Kidney (tissue), 14 donors: Measurements from ENCODE around the gene ARHGDIA. TPM values are rescaled to one million over a fixed set of nuclear protein-coding genes. Genes with fewer than 3 reads are reported as not detected.

Source experiments
- DNase-seq, 5 donors: peaks; one replicate each; pipeline ENCODE4 v3.0.0-alpha.2; 2013 to 2020
- FAIRE-seq: peaks from 2 replicates; lab custom pipeline; 2012; peaks lifted over from hg19 to GRCh38; lab: Jason Lieb, UNC
- H3K27ac ChIP-seq, 2 donors: one replicate each; pipeline ENCODE4 v1.7.0; 2013; ENCODE audit warnings: low read depth in 2 of 2, low read length in 2 of 2, inconsistent platforms in 1 of 2
- H3K27me3 ChIP-seq: one replicate; pipeline ENCODE4 v1.7.1; 2013; ENCODE audit warnings: low read length, inconsistent platforms; ENCODE audit not compliant: control insufficient read depth, insufficient read depth
- H3K36me3 ChIP-seq, 3 donors: one replicate each; pipeline versions ENCODE4 v1.7.0 to v1.7.1; 2013; ENCODE audit warnings: low read length in 3 of 3, control low read depth in 1 of 3, inconsistent platforms in 1 of 3; ENCODE audit not compliant: insufficient read depth in 3 of 3, control insufficient read depth in 2 of 3
- H3K4me1 ChIP-seq, 3 donors: one replicate each; pipeline versions ENCODE4 v1.7.0 to v1.7.1; 2013; ENCODE audit warnings: low read length in 3 of 3, inconsistent platforms in 1 of 3, low read depth in 1 of 3; ENCODE audit not compliant: control insufficient read depth in 2 of 3, insufficient read depth in 2 of 3
- H3K4me3 ChIP-seq, 3 donors: one replicate each; pipeline versions ENCODE4 v1.7.0 to v1.8.1; 2013; ENCODE audit warnings: low read length in 3 of 3, control low read depth in 1 of 3, inconsistent platforms in 1 of 3
- H3K9ac ChIP-seq, 3 donors: one replicate each; pipeline versions ENCODE4 v1.7.0 to v1.7.1; 2013; ENCODE audit warnings: low read length in 3 of 3, control low read depth in 1 of 3, inconsistent platforms in 1 of 3
- H3K9me3 ChIP-seq, 3 donors: one replicate each; pipeline versions ENCODE4 v1.7.0 to v1.7.1; 2013; ENCODE audit warnings: low read length in 3 of 3, control low read depth in 1 of 3, inconsistent platforms in 1 of 3; ENCODE audit not compliant: control insufficient read depth in 2 of 3, insufficient read depth in 1 of 3
- intact Hi-C: fragments of 100-400 bp; cut with DNase I; formaldehyde crosslinking; loops from one replicate; pipeline ENCODE4 v1.11.1; 2022
- polyA plus RNA-seq: library from polyadenylated mRNA; stranded (reverse); fragments of 350-450 nt; fragmentation: Illumina TruSeq; extraction: RNeasy Lipid Tissue Mini Kit (QIAGEN cat#74804); gene quantifications from one replicate; pipeline ENCODE4 v1.2.3, GENCODE V29; 2014; ENCODE audit warnings: low read depth, low replicate concordance; ENCODE audit not compliant: insufficient read depth
- total RNA-seq: library from RNA; stranded (reverse); fragmentation: NEBNext Ultra II Directional; extraction: Animal tissue kit (Norgen Biotek cat#: 25700); gene quantifications from one replicate; pipeline ENCODE4 v1.2.1, GENCODE V29; 2021
- TF ChIP-seq, protein P1 (sequence below): IDR thresholded peaks from 3 replicates; pipeline ENCODE4 v1.5.1; 2012; ENCODE audit warnings: mild to moderate bottlenecking, moderate library complexity, borderline replicate concordance; ENCODE audit not compliant: insufficient read depth; ENCODE audit errors: extremely low read depth
- donor health status: control.
- donor health status: control.
- donor health status: control.
- donor health status: control.
- donor health status: control.
- donor health status: DM: yes; HTN: yes; CAD: no.
- donor health status: Normal renal cell carcinoma (clear cell type).

The ARHGDIA gene
- total and polyA plus RNA-seq, 2 donors from 2014 or later = 424 to 453 TPM

DNA sequence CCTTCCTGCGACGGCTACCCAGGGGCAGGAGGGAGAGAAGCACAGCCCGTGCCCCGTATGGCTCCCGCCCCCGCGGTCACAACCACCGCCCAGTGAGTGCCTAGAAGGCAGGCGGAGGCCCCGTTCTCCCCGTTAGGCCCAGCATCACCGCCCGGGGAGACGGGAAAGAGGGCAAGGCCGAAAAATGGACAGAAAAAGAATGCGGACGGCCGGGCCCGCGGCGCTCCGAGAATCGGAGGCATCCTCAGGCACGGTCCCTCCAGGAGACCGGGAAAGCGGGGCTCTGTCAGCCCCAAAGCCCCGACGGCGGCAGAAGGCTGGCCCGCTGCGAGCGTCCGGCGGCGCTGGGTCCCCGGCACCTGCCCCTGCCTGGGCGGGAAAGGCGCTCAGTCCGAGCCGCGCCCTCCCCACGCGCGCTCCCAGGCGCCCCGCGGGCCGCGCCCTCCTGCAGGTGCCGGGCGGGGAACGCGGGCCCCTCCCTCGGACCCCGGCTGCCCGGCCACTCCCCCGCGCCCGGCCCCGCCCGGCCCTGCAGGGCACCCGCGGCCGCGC, 38.5 kb downstream of the ARHGDIA start:
- DNase-seq (peak in 2 of 5 donors; percentile 27 to 45), FAIRE-seq (no peak)
- Histone ChIP-seq H3K27ac (peak overlapping the region; percentile 83 to 85), H3K9ac (peak overlapping the region; percentile 45 to 64 (median 56)), H3K36me3 (no peaks in the 10 kb centered on the region), H3K4me3 (peak overlapping the region; percentile 63 to 67 (median 65)), H3K27me3 (no peaks in the 10 kb centered on the region), H3K4me1 (peaks cover 0 to 22% (median 4%) of the 10 kb centered on the region in 3 donors), H3K9me3 (no peaks in the 10 kb centered on the region)
- intact Hi-C loops = no loop called here
- TF ChIP-seq, protein P1, sequence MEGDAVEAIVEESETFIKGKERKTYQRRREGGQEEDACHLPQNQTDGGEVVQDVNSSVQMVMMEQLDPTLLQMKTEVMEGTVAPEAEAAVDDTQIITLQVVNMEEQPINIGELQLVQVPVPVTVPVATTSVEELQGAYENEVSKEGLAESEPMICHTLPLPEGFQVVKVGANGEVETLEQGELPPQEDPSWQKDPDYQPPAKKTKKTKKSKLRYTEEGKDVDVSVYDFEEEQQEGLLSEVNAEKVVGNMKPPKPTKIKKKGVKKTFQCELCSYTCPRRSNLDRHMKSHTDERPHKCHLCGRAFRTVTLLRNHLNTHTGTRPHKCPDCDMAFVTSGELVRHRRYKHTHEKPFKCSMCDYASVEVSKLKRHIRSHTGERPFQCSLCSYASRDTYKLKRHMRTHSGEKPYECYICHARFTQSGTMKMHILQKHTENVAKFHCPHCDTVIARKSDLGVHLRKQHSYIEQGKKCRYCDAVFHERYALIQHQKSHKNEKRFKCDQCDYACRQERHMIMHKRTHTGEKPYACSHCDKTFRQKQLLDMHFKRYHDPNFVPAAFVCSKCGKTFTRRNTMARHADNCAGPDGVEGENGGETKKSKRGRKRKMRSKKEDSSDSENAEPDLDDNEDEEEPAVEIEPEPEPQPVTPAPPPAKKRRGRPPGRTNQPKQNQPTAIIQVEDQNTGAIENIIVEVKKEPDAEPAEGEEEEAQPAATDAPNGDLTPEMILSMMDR = no peak

DNA sequence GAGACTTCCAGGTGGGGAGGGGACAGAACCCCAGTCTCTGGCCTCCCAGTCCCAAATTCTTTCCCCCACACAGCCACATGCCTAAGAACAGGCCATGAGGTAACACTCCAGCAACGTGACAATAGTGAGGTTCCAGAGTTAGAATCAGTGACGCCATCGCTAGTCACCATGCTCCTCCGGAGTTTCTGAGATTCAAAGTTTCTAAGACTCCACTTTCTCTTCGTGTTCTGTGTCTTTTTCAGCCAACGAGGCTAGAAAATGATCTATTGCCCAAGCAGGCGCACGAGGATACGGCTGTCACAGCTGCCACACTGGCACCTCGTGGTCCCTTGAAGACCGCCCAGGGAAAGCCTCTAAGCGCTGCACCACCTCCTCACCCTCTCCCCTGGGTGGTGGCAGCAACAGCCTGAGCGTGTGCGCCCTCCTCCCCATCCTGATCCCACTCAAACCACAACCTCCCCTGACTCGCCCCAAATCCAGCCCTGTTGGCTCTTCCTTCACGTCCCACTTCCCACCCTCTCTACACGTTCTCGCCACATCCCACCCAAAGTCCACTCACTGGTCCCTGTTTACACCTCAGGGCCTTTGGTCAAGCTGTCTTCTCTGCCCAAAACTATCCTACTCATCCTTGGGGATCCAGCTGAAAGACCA, 39.1 kb downstream of the ARHGDIA start:
- no peaks in the 10 kb centered on the region for H3K27me3 ChIP-seq
- H3K27ac ChIP-seq = peak overlapping the region; percentile 83 to 85
- H3K36me3 ChIP-seq = no peaks in the 10 kb centered on the region
- H3K4me1 ChIP-seq = peaks cover 0 to 22% (median 4%) of the 10 kb centered on the region in 3 donors
- TF ChIP-seq, protein P1 = no peak
- FAIRE-seq = no peak
- H3K4me3 ChIP-seq = peak overlapping the region; percentile 63 to 67 (median 65)
- no peaks in the 10 kb centered on the region for H3K9me3 ChIP-seq
- peak overlapping the region; percentile 45 to 64 (median 56) for H3K9ac ChIP-seq
- intact Hi-C loops = no loop called here
- DNase-seq = peak in 1 of 5 donors; percentile 81

- DNase-seq (no peak), FAIRE-seq (no peak)
- H3K27me3 ChIP-seq = no peaks in the 10 kb centered on the region
- peaks cover 0 to 22% (median 4%) of the 10 kb centered on the region in 3 donors for H3K4me1 ChIP-seq
- peak overlapping the region in 1 of 2 donors; percentile 85 for H3K27ac ChIP-seq
- TF ChIP-seq, protein P1 = no peak
- H3K9ac ChIP-seq = peak overlapping the region in 1 of 3 donors; percentile 64
- H3K36me3 ChIP-seq = no peaks in the 10 kb centered on the region
- intact Hi-C loops = no loop called here
- no peaks in the 10 kb centered on the region for H3K9me3 ChIP-seq
- H3K4me3 ChIP-seq = no peak overlapping the region
Observed at GRCh38 chr17:81831563-81831956, 39.6 kb downstream of the ARHGDIA start.
